GM19043 (cell line): ENCODE results near the gene IRX4.

Experiments used
- ATAC-seq: cut with Tn5 transposase; IDR thresholded peaks from one replicate; pipeline ENCODE4 v1.9.1; 2021; ENCODE audit warnings: low read depth; ENCODE audit not compliant: unreplicated experiment

IRX4 gene

DNA sequence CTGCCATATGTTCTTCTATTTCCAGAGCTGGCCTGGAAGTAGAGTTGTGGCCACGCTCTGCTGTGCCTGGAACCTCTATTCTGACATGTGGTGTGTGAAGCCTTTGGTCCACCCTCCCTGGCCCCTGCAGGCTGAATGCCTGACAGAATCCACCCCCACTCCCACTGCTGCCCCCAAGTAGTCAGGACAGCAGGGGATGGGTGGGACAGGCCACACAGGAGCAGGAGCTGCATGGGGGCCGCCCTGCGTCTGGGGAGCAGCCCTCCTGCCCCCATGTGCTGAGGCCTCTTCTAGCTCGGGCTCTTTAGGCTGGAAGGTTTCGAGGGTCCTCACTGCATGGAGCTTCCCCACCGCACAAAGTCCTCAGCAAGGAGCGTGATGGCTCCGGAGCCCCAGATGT is 32.6 kb upstream of the IRX4 start:
- no peak for ATAC-seq

DNA sequence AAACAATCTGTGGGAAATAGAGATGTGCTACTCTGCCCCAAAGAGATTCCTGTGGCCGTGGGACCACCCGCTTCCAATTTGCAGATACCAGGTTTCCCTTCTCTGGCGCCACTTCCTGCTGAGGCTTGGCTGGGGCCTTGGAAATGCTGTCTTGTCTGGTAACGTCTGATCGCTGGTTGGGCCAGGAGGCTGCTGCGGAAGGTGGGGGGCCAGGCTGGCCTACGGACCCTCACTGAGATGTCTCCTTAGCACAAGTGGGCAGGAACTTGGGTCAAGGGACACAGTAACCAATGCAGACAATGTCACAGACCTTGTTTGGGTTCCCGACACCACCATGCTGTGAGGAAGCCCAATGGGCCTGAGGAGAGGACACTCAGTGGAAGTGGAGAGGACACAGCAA is 31.7 kb upstream of the IRX4 start:
- ATAC-seq, result no peak

DNA sequence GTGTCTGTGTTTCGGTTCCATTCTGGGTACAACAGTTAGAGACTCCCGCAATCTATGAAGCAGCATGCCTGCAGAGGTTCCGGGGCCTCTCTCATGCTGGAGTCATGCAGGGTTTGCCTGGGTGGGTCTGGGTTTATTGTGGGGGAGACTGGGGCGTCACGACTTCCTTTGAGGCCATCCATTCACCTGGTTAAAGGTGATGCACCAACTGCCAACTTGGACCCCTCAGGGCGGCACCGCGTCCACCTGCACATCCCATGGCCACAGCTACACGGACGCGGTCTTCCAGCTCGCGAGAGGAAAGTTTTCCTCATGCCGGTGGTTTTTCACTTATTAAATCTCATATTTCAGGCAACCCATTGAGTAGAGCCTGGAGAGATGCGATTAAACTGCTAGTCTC is 30.9 kb upstream of the IRX4 start:
- no peak for ATAC-seq

DNA sequence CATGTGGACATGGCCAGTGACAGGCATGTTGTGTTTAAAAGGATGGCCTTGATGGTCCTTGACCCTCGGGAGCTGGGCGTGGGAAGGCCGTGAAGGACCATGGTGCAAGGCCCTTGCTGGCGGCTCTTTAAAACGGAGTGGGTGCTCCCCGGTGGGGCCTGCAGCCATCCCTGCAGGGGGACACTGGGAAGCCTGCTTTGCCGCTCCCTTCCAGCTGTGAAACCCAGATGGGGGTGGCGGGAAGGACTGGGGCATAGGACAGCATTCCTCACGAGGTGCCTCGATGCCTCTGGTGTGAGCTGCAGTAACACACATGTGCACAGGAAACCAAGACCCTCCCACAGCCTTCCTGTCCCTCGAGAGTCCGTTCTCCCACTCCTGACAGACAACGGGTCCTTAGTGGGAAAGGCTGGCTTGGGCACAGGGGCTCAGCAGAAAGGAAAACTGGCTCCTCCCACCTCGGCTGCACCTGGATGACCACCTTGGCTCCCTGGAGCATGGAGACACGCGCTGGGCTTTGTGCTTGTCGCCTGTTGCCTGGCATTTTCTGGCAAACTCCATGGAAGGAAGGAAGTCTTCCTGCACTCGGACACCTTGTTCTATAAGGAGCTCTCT is 30.3 kb upstream of the IRX4 start:
- ATAC-seq, result no peak

DNA sequence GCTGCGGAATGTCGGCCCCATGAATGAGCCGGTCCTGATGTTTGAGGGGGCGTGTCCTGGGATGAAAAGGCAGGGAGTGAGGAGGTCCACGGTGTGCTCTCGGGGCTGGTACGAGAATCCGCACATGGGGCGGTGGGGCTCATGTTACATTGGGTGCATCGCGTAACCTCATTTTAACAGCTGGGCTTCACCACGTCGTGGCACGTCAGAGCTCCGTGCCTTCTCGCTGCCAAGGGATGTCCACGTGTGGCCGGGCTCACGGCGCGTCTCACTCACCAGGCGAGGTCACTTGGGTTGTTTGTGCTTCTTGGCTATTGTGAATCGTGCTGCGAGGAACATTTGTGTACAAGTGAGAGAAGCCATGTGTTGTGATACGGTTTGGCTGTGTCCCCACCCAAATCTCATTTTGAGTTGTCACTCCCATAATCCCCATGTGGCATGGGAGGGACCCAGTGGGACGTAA is 29.1 kb upstream of the IRX4 start:
- ATAC-seq, result no peak

DNA sequence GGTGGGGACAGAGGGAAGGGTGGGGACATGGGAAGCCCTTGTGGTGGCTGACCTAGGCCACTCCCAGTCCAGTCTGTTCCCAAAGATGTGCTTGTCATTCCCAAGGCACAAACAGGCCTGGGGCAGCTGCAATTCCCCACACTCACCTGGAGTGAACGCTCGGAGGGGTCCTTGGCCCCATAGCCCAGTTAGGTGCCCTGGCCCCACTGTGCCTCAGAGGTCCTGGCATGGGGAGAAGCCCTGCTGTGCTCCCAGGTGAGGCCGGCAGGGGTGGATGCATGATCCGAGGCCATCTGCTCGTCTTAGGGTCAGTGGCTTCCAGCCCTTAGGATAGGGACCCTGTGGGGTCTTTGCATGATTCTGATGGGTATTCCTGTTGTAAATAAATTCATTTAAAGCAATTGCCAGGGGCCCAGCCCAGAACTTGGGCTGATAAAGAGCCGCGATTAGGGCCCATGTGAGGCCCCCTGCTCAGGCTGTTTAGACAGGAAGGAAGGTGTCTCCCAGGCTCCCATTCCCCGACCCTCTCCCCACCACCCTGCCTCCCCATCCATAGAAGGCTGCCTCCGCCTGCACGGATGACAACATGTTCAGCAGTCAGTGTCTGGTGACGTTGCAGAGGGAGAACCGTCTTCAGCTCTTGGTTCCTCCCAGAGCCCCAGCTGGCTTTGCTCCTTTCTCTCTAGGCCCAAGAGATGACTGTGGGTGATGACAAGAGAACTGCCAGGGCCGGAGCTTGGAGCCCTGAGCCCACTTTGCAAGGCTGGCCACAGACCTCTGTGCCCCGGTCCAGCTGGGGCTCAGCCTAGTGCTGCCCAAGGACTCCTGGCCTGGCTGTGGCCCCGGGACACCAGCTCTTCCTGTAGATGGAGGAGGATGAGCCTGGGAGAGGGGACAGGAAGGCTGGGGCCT is 28.4 kb upstream of the IRX4 start:
- ATAC-seq, result no peak

DNA sequence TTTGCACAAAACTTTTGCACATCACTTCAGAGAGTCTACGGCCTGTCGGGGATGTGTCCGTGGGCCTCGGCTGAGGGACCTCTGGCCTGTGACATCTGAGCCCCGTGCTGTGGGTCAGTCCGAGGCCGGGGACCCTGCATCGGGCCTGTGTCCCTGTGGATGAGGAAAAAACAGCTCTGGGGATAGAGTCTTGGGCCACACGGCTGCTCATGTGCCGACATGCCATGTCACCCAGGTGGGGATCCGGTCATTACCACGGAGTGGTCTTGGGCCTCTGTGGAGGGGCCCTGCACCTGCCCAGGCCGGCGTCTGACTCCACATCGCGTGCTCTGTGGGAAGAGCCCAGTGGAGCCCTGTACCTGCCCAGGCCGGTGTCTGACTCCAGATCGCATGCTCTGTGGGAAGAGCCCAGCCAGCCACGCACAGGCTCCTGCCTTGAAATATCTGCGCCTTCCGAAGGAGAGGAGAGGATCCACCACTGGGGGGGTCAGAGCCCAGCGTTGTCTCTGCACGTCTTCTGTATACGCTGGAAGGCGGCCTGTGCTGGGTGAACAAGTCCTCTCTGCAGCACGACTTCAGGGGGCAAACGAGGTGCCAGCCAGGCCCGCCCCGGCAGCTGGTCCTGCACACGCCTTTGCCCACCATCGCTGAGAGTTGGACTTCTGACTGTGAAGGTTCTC is 27.5 kb upstream of the IRX4 start:
- ATAC-seq, result no peak

DNA sequence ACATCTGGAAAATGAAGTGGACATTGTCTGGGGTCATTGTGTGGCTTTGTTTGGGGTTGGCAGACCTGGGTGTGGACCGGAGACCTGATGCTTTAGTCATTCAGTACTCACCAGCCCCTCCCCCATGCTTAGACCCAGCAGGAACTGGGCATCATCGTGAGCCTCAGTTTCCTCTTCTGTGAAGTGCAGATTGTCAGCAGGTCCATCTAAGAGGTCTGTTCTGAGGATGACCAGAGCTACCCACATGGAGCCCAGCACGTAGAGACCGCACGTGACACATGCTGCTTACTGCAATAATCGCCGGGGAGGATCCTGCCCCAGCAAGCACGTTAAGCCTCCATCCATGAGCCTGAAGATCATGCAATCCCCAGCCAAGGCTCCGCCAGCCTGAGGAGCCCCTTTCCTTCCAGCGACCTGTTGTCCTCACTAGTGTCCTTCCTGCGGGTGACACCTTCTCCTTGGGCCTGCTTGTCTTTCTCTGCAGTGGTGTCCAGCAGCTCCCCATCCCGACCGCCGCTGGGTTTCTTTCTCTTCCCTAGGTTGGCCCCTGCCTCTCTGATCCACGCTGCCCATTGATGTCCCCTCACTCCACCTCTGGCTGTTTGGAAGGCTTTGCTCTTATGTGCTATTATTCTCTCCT is 26.7 kb upstream of the IRX4 start:
- ATAC-seq, result no peak

DNA sequence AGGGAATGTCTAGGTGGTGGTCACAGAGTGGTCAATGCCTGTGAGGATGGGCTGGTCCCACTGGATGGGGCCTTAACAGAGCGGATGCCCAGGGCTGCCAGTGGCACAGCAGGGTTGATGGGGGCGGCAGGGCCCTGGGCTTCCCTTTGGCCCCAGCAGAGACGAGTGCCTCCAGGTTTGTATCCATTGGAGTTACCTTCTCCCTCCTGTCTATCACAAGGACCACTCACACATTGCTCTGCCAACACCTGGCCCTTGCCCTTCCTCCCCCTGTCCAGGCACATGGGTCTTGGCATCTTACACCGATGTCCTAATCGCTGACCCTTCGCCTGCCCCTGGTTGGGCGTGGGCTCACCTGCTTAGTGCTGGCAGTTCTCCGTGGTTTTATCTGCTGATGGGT is 26.2 kb upstream of the IRX4 start:
- no peak for ATAC-seq

DNA sequence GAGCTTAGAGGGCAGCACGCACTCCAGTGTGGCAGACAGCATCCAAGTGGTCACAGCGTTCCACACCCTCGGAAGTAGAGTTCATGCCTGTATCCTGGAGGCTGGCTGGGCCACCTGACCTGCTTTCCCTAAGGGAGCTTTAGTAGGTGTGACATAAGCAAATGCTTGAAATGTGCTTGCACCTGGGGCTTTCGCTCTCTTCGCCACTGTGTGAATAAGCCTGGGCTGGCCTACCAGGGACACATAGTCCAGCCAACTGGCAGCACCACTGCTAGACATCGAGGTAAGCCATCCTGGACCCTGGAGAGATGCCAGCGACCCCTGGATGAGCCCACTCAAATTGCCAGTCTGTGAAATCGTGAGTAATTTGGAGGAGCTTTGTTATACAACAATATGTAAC is 24.9 kb upstream of the IRX4 start:
- no peak for ATAC-seq

DNA sequence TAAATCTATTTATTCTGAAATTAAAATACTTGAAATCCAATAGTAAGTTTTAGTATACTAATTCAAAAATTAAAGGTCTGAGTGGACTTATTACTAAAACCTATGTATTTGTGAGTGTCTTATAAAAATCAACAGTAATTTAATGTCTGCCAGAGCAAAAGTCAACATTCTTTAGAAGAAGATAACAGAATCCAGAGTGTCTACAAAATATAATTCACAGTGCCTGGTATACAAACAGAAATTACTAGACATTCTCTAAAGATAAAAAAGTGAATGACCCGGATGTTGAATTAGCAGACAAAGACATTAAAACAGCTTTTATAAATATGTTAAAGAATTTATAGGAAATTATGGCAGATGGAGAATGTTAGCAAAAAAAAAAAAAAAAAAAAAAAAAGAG is 22.4 kb upstream of the IRX4 start:
- no peak for ATAC-seq

DNA sequence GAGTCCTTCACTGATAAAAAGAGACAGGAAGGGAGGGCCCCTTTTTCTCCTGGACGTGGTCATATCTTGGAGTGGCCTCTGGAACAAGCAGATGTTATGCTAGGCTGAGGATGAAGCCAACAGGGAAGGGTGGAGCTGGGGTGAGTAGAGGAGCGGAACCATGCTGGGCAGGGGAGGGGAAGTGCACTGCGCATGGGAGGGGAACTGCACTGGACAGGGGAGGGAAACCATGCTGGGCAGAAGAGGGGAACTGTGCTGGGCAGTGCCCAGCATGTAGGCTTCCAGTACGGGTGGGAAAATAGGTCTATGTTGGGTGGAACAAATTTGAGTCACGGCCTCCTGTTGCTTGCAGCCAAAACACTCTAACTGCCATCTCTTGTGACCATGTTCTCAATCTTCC is 19.3 kb upstream of the IRX4 start:
- no peak for ATAC-seq

DNA sequence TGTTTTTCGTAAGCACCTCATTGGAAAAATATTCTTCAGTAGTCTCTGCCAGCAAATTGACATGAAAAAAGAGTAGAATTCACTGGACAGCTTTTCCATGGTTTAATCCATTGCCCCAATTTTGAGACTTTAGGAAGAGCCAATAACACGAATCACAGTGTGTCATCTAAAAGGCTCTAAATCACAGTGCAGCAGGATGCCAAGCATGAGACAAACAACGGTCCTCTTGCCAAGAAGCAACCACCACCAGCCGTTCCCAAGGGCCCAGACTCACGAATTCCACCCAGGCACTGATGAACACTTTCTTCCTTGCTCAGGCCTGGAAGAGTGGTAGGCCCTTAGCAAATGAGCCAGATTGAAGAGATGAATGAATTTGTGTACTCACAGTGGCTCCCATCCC is 18.3 kb upstream of the IRX4 start:
- no peak for ATAC-seq

DNA sequence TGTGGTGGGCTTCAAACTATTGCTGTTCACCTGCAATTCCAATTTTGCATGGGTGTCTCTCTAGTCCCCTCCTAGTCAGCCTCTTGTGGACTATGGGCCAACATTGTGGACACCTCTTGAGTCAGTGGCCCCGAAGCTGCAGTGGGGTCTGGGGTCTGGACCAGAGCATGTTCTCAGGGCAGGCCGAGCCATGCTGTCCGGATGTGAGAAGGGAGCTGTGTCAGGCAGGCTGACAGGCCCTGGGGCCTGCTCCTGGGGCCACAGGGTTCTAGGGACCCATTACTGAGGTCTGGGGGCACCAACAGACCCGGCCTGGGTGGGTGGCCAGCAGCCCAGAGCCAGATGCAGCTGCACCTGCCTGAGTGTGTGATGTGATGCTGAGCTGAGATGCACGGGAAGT is 16.5 kb upstream of the IRX4 start:
- no peak for ATAC-seq

DNA sequence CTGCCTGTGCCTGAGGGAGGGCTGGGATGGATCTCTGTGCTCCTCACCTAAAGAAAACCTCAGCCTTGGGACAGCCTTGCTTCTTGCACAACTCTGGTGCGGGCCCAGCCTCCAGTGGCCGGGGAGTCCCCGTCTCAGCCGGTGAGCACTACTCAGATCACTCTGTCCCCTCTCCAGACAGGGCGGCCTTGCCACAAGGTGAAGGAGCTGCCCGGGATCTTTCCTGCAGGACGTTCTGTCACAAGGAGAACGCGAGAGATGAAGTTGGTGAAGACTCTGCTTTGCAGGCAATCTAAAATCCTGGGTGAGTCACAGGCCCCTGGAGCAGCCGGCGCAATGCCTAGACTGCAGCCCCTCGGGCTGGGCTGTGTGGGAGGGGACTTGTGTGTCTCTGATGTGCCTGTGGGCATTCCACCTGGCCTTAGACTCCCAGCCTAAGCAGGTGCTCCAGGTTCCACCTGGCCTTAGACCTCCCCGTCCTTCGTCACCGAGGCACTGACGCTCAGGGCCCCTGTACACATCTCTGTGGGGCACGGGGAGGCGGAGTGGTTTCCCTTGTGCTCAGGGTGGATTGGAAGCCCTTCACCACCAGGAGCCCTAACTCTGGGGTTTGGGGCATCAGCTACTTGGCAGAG is 15.2 kb upstream of the IRX4 start:
- ATAC-seq, result no peak

DNA sequence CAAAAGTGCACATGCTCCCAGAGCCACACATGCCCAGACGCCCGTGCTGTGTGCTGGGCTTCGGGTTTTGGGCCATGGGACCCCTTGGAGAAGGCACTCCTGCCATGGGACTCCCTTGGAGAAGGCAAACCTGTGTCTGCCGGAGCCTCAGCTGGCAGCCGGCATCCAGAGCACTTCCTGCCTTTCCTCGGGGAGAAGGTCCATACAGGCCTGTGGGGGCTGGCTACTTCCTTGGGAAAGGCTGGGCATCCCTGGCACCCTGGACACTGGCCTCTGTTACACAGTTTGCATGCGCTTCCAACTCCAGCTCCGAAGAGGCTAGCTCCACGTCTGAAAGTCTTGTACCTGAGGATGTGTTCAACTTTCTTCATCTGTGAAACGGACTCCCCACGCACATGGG is 14.7 kb upstream of the IRX4 start:
- ATAC-seq, result no peak

DNA sequence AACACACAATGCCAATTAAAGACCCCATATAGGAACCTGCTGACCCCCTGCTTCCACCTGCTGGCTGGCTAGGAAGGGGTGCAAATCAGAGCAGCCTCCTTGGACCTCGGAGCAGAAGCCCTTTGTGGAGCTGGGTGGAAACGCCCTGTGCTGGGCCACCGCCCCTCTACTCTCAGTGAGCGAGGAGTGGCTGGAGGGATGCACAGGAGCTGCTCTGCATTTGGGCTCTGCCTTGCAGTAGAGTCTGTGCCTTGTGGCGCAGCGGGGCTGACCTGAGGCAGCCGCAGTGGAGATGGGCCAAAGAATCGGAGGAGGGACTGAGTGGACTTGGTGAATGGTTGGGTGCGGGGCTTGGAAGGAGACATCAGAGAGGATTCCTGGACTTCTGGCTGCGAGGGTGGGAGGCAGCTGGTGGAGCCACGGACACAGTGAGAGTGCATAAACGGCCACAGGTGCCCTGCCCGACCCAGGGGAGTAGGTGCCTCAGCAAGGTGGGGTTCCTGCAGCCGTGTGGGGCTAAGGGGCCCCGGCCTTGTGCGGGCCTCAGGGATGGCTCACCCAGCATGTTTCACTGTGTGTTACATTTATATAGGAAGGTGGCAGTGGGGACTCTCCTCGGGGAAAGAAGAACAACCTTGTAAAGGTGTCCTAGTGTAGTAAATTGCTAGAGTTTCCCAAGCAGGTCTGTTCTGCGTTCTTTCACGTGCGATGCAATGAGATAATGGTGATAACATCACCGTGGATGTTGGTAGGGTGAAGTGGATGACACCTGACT is 14.1 kb upstream of the IRX4 start:
- no peak for ATAC-seq

DNA sequence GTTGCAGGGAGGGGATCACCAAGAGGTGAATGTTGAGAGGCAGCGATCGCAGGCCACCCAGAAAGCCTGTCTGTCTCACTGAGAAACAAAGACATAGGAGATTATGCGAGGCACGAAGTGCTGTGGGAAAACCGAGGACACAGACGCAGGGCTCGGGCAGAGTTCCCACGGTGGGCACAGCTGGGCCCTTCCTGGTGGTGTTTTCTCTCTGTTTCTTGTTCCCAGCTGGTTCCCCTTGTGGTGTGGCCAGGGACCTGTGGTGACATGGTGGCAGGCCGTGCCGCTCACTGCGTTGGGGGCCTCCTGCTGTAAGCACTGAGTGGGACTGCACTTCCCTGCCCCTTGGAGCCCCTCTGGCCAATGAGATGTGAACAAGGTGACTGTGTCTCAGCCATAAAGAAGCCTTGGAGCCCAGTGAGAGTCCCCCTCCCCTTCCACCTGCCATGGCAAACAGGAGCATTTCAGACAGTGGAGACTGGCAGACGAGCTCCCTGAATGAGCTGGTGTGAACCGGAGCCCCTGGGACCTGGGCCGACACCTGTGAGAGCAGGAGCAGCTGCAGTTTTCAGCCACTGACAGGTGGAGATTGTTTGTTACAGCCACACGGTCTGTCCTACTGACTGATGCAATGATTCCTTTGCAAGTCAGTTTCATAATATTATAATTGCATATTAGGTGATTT is 13.2 kb upstream of the IRX4 start:
- no peak for ATAC-seq

DNA sequence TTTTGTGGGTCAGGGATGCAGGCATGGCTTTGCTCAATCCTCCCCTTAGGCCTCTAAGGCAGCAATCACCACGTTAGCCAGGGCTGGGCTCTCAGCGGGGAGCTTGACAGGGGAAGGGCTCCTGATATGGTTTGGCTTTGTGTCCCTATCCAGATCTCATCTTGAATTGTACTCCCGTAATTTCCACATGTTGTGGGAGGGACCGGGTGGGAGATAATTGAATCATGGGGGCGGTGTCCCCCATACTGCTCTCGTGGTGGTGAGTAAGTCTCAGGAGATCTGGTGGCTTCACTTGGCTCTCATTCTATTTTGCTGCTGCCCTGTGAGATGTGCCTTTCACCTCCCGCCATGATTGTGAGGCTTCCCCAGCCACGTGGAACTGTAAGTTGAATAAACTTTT is 11.5 kb upstream of the IRX4 start:
- no peak for ATAC-seq
